HG03097 (cell line): ENCODE results near the gene HOMER3.
"Not testable (repeated sequence)": the region's sequence is repeated elsewhere in the genome, so short reads cannot be mapped to it uniquely, and the experiment has no call there.

Experiments used
- ATAC-seq: cut with Tn5 transposase; IDR thresholded peaks from one replicate; pipeline ENCODE4 v1.9.1; 2021; ENCODE audit not compliant: unreplicated experiment, low FRiP score

Gene HOMER3

GRCh38 chr19:18955042-18955441, 14.0 kb upstream of the HOMER3 start:
- no peak for ATAC-seq

GRCh38 chr19:18954094-18954493, 13.1 kb upstream of the HOMER3 start:
- no peak for ATAC-seq

- ATAC-seq: not testable (repeated sequence)
Measured at GRCh38 chr19:18952364-18953003, 11.5 kb upstream of the HOMER3 start.

- no peak for ATAC-seq
Measured at GRCh38 chr19:18951721-18952281, 10.8 kb upstream of the HOMER3 start.

- no peak for ATAC-seq
Measured at GRCh38 chr19:18949858-18950257, 8.8 kb upstream of the HOMER3 start.

GRCh38 chr19:18948976-18949356, 7.9 kb upstream of the HOMER3 start:
- no peak for ATAC-seq

GRCh38 chr19:18948075-18948975, 7.3 kb upstream of the HOMER3 start:
- no peak for ATAC-seq

GRCh38 chr19:18946918-18947317, 5.9 kb upstream of the HOMER3 start:
- ATAC-seq: no peak

- ATAC-seq: no peak
Measured at GRCh38 chr19:18946335-18946734, 5.3 kb upstream of the HOMER3 start.

GRCh38 chr19:18945297-18945696, 4.3 kb upstream of the HOMER3 start:
- no peak for ATAC-seq

- ATAC-seq: no peak
Measured at GRCh38 chr19:18943465-18943864, 2.4 kb upstream of the HOMER3 start.

GRCh38 chr19:18942692-18943091, 1.7 kb upstream of the HOMER3 start:
- no peak for ATAC-seq

GRCh38 chr19:18941628-18942354, 774 bp upstream of the HOMER3 start:
- no peak for ATAC-seq

- ATAC-seq: no peak
Measured at GRCh38 chr19:18939922-18940768, 872 bp downstream of the HOMER3 start.

- ATAC-seq: no peak
Measured at GRCh38 chr19:18939163-18939562, 1.9 kb downstream of the HOMER3 start.

GRCh38 chr19:18933297-18933696, 7.7 kb downstream of the HOMER3 start:
- ATAC-seq: no peak

GRCh38 chr19:18932216-18932841, 8.7 kb downstream of the HOMER3 start:
- ATAC-seq: no peak

GRCh38 chr19:18931316-18932162, 9.5 kb downstream of the HOMER3 start:
- no peak for ATAC-seq

GRCh38 chr19:18929311-18929710, 11.7 kb downstream of the HOMER3 start:
- ATAC-seq: no peak
